ENCODE measurements around the gene NAB2.

GRCh38 chr12:57129889-57130288, 41.0 kb downstream of the NAB2 start:
- TF ChIP-seq CTCF (IDR thresholded peaks at IDR 0.05; ENCODE audit: insufficient read depth, low read length, poor library complexity, severe bottlenecking) (no peak), EZH2phosphoT487 (conservative IDR thresholded peaks at IDR 0.05; ENCODE audit: low read length) (no peak)

All from SU-DHL-6 (cell line).